Measurements from ENCODE around the gene APOBEC3C.

DNA sequence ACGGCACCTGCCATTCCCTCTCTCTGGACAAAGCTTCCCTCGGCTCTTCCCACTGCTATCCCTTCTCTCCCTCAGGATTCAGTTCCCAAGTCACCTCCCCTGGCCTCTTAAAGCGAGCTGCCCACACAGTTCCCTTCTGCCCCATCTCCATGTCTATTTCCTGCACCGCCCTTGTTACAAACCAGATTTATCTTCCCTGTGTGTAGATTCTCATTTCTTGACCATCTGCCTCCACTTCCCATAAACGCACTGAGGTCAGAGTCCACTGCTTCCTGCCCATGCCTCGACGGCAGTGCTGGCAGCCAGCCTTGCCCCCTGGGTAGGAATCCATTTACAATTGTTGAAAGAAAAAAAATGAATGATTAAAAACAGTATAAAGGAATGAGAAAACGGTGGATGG is 43.5 kb upstream of the APOBEC3C start:
- TF ChIP-seq, protein P1, sequence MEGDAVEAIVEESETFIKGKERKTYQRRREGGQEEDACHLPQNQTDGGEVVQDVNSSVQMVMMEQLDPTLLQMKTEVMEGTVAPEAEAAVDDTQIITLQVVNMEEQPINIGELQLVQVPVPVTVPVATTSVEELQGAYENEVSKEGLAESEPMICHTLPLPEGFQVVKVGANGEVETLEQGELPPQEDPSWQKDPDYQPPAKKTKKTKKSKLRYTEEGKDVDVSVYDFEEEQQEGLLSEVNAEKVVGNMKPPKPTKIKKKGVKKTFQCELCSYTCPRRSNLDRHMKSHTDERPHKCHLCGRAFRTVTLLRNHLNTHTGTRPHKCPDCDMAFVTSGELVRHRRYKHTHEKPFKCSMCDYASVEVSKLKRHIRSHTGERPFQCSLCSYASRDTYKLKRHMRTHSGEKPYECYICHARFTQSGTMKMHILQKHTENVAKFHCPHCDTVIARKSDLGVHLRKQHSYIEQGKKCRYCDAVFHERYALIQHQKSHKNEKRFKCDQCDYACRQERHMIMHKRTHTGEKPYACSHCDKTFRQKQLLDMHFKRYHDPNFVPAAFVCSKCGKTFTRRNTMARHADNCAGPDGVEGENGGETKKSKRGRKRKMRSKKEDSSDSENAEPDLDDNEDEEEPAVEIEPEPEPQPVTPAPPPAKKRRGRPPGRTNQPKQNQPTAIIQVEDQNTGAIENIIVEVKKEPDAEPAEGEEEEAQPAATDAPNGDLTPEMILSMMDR (IDR thresholded peaks at IDR 0.05) = no peak
- no peak for TF ChIP-seq POLR2A (IDR thresholded peaks at IDR 0.05)
